Measurements from ENCODE around the gene PLAAT3. TPM values are rescaled to one million over a fixed set of nuclear protein-coding genes. Genes with fewer than 3 reads are reported as not detected.

The PLAAT3 gene
- total and polyA plus RNA-seq, 2 of the 8 experiments (the other 6 are each of a cell fraction or from before 2014, with no cell fraction given): 109 to 190 TPM

GRCh38 chr11:63612181-63612580 lies 2.1 kb downstream of the PLAAT3 start:
- no peak overlapping the region for H3K4ac ChIP-seq (replicated peaks; ENCODE audit: insufficient read length, low read depth, low read length)
- no peak overlapping the region for H3K18ac ChIP-seq (ENCODE audit: extremely low read depth, low read length)
- no peak overlapping the region for H4K5ac ChIP-seq (ENCODE audit: insufficient read length, low read depth, low read length)
- H3K9me3 ChIP-seq (ENCODE audit: insufficient read depth in 2 of 2, low read depth in 1 of 2, low read length in 1 of 2): no peaks in the 10 kb centered on the region
- H3K23ac ChIP-seq (ENCODE audit: insufficient read length): no peak overlapping the region
- no peak overlapping the region for H2BK12ac ChIP-seq (ENCODE audit: low read depth, low read length)
- TF ChIP-seq ZNF274 (IDR thresholded peaks at IDR 0.05; ENCODE audit: borderline replicate concordance, extremely low read depth, low read length): no peak
- TF ChIP-seq TEAD4 (IDR thresholded peaks at IDR 0.05; ENCODE audit: low read depth, low read length): no peak
- no peak for TF ChIP-seq CBX5 (IDR thresholded peaks at IDR 0.05; ENCODE audit: low read depth, low read length)
- TF ChIP-seq HDAC2 (IDR thresholded peaks at IDR 0.05; ENCODE audit: borderline replicate concordance in 1 of 2, low read depth in 2 of 2, low read length in 2 of 2): no peak
- no peak for TF ChIP-seq POLR2A (IDR thresholded peaks at IDR 0.05; ENCODE audit: control extremely low read depth in 1 of 2, low read depth in 2 of 2, low read length in 2 of 2)
- TF ChIP-seq NRF1 (IDR thresholded peaks at IDR 0.05; ENCODE audit: low read depth, low read length): no peak
- TF ChIP-seq CTBP2 (IDR thresholded peaks at IDR 0.05; ENCODE audit: borderline replicate concordance, insufficient read depth, insufficient read length, low read length): no peak
- H4K20me1 ChIP-seq (replicated peaks in 1 of 2; ENCODE audit: control insufficient read depth in 1 of 2, insufficient read depth in 2 of 2, low read length in 2 of 2): no peaks in the 10 kb centered on the region
- peak overlapping the region in 1 of 2 experiments; percentile 64; a peak in 1 of 4 replicates for H3K4me2 ChIP-seq (ENCODE audit: insufficient read depth in 1 of 2, low read depth in 2 of 2, low read length in 2 of 2)
- no peaks in the 10 kb centered on the region for H3K27me3 ChIP-seq (replicated peaks in 1 of 4; ENCODE audit: control insufficient read depth in 3 of 4, extremely low read depth in 1 of 4, insufficient read depth in 3 of 4, low read length in 3 of 4)
- no peaks in the 10 kb centered on the region for H3K36me3 ChIP-seq (ENCODE audit: control insufficient read depth in 2 of 4, insufficient read depth in 4 of 4, low read length in 3 of 4)
- H2BK120ac ChIP-seq (replicated peaks; ENCODE audit: low read depth, low read length): no peak overlapping the region
- no peak overlapping the region for H4K91ac ChIP-seq (replicated peaks; ENCODE audit: insufficient read length, low read length)
- no peak overlapping the region for H4K8ac ChIP-seq (ENCODE audit: extremely low read depth, insufficient read depth, low read length)
- POLR2A ChIA-PET (ENCODE audit: partially characterized antibody): no interaction called here
- H3K27ac ChIP-seq (ENCODE audit: low read depth, low read length): no peak overlapping the region
- no peak overlapping the region for H2BK15ac ChIP-seq (ENCODE audit: low read length)
- H3K4me3 ChIP-seq (ENCODE audit: extremely low read depth in 1 of 4, insufficient read depth in 2 of 4, low read depth in 3 of 4, low read length in 4 of 4): peak overlapping the region in 1 of 4 experiments; percentile 56; a peak in 2 of 8 replicates
- H2AK5ac ChIP-seq (ENCODE audit: low read depth, low read length): no peak overlapping the region
- H3K23me2 ChIP-seq (ENCODE audit: low read depth, low read length): peaks cover 7% of the 10 kb centered on the region; the same call in 1 of the 2 replicates
- H3K9ac ChIP-seq (replicated peaks in 1 of 4; ENCODE audit: extremely low read depth in 1 of 4, low read depth in 3 of 4, low read length in 3 of 4): no peak overlapping the region
- peaks cover 12 to 28% (median 15%) of the 10 kb centered on the region in 4 experiments for H3K4me1 ChIP-seq (replicated peaks in 1 of 4; ENCODE audit: control insufficient read depth in 3 of 4, insufficient read depth in 4 of 4, low read length in 3 of 4)
- CTCF ChIA-PET (ENCODE audit: partially characterized antibody): no interaction called here
- H2AFZ ChIP-seq (ENCODE audit: low read length): no peak overlapping the region
- FAIRE-seq (no peak), DNase-seq (ENCODE audit: low read depth in 1 of 2, low spot score in 2 of 2) (no peak)
- no peak overlapping the region for H2BK5ac ChIP-seq (ENCODE audit: low read depth, low read length)
- peaks cover 10% of the 10 kb centered on the region; the same call in 1 of the 2 replicates for H3K79me1 ChIP-seq (ENCODE audit: low read depth, low read length)
- H3K56ac ChIP-seq (replicated peaks; ENCODE audit: insufficient read length, low read depth, low read length): no peak overlapping the region
- no peak overlapping the region for H3K14ac ChIP-seq (ENCODE audit: insufficient read length)
- H2BK20ac ChIP-seq (ENCODE audit: low read length): no peak overlapping the region
- peaks cover 12 to 53% of the 10 kb centered on the region in 2 experiments for H3K79me2 ChIP-seq (ENCODE audit: control insufficient read depth in 1 of 2, insufficient read depth in 2 of 2, low read length in 2 of 2)
